Skeletal muscle cell (primary cell): ENCODE results near the gene AP2B1.

Experiments
- DNase-seq: peaks from one replicate; pipeline ENCODE4 v3.0.0-alpha.2; 2010; ENCODE audit warnings: low read depth
- H3K4me3 ChIP-seq: 2 replicates; pipeline ENCODE4 v1.5.1; 2011; ENCODE audit warnings: low read depth, mild to moderate bottlenecking, control low read depth, low read length, moderate library complexity

AP2B1 gene

GRCh38 chr17:35716897-35717465 is 129.9 kb downstream of the AP2B1 start:
- no peak for DNase-seq
- no peak overlapping the region for H3K4me3 ChIP-seq

DNA sequence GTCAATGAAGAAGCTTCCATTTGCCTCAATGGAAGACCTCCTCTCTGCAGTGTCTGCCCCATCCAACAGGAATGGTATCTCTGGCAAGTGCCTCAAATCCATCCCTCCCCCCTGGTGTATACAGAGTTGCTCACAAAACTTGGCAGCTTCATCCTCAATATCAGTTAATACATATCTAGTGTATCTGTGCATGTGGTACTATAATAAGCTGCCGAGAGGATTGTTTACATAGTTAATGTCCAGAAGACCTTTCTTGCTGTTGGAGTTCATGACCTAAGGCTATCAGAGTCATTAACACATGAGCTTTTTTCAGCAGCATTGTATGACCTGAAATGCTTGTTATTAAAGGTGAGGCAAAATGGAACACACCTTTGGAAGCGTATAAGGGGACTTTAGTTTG is 130.4 kb downstream of the AP2B1 start:
- no peak overlapping the region for H3K4me3 ChIP-seq
- DNase-seq, result no peak

GRCh38 chr17:35723735-35724134 is 136.6 kb downstream of the AP2B1 start:
- no peak for DNase-seq
- no peak overlapping the region for H3K4me3 ChIP-seq

DNA sequence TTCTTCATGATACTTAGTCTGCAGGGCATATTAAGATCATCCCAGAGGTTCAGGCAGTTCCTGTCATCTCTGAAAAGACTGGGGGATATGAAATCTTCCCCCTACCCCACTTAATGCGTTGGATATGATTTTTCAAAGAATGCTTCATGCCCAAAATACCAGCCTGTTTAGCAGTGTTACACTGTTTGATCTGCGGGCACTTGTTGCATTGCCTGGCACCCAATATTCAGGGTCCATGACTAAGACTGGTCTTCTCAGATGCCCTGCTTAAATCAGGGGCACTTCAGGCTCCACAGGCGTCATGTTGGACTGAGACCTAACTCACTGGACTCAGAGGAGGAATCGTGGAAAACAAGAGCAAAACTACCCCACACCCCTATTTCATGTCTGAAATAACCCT is 137.9 kb downstream of the AP2B1 start:
- no peak for DNase-seq
- H3K4me3 ChIP-seq, result no peak overlapping the region

DNA sequence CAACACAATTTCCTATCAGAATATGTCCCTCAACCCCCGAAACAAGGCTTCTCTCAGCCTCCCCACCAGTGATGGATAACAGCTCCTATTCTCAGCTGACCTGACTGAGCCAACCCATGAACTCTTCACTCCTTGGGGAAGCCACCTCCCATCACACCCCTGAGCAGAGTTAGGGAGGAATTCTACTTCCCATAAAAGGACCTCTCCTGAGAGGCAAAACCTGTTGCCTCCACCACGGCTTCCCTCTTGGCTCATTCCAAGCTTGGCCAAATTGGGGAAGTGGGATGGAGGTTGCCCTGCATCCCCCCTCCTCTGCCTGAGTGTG is 138.6 kb downstream of the AP2B1 start:
- no peak overlapping the region for H3K4me3 ChIP-seq
- no peak for DNase-seq

GRCh38 chr17:35726127-35726952 is 139.2 kb downstream of the AP2B1 start:
- DNase-seq, result peak; percentile 95
- H3K4me3 ChIP-seq, result no peak overlapping the region

DNA sequence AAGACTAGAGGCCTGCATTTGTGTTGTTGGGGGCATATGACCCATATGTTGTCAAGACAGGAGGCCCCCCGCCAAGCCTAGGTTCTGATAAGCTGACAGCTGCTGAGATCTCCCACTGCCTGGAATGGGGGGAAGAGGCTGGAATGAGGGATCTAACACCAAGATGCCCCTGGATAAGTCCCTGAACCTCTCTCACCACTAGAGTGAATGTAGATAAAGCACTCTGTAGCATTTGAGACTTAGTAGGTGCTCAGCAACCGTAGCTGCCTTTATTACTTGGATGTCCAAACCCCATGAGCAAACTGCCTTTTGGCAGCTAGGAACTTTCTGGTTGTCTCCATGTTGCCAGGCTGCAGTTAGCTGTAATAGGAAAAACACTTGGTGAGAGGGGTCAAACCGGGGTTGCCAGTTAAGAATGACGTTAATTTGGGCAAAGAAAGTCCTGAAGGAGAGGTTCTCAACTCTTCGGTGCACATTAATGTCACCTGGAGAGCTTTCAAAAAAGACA is 139.9 kb downstream of the AP2B1 start:
- no peak for DNase-seq
- H3K4me3 ChIP-seq, result no peak overlapping the region

- no peak overlapping the region for H3K4me3 ChIP-seq
- no peak for DNase-seq
Measured at GRCh38 chr17:35727635-35728034, 140.5 kb downstream of the AP2B1 start.

- no peak for DNase-seq
- no peak overlapping the region for H3K4me3 ChIP-seq
Measured at GRCh38 chr17:35728551-35728950, 141.4 kb downstream of the AP2B1 start.

GRCh38 chr17:35729405-35729833 is 142.3 kb downstream of the AP2B1 start:
- H3K4me3 ChIP-seq, result no peak overlapping the region
- DNase-seq, result no peak

GRCh38 chr17:35730400-35731005 is 143.4 kb downstream of the AP2B1 start:
- no peak overlapping the region for H3K4me3 ChIP-seq
- no peak for DNase-seq

DNA sequence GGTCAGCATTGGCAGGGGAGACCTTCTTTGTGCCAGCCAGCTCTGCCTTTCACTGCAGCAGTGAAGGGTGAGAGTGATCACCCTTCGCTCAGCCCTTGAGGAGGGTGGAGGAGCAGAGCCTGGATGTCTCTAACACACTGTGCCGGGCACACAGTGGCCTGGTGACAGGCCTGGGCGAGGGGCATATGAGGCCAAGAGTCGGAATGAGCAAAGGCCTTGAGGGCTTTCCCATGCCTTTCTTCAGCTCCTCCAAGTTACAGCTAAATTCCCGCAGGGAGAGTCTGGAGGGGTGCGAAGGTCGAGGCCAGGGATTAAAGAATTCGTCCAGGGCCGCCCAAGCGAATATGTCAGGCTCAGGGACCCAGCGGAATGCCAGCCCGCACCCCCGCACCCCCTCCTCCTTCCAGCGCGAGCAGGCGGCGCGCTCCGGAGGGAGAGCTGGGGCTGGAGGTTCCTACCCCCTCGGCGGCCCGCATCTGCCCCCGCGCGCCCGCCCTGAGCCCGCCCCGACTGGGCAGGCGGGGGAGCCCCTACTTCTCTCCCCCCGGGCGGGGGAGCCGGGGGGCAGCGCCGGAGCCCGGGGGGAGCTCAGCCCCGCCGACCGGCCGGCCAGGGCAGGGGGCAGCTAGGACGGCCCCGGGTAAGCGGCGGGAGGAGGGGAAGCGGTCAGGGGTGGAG is 144.3 kb downstream of the AP2B1 start, which contains the start of gene RASL10B:
RASL10B (plus strand) TSS at position 401 of the 678 bp plus-strand sequence. CDS start 3,546 bp downstream, outside the sequence.
- DNase-seq, result no peak
- peak within 1 kb of the TSS; percentile 60 for H3K4me3 ChIP-seq

GRCh38 chr17:35731917-35732805 is 145.0 kb downstream of the AP2B1 start:
- DNase-seq, result no peak
- peak overlapping the region; percentile 60 for H3K4me3 ChIP-seq

GRCh38 chr17:35732806-35733136 is 145.6 kb downstream of the AP2B1 start:
- no peak for DNase-seq
- no peak overlapping the region for H3K4me3 ChIP-seq

GRCh38 chr17:35733366-35733765 is 146.2 kb downstream of the AP2B1 start:
- no peak for DNase-seq
- no peak overlapping the region for H3K4me3 ChIP-seq

DNA sequence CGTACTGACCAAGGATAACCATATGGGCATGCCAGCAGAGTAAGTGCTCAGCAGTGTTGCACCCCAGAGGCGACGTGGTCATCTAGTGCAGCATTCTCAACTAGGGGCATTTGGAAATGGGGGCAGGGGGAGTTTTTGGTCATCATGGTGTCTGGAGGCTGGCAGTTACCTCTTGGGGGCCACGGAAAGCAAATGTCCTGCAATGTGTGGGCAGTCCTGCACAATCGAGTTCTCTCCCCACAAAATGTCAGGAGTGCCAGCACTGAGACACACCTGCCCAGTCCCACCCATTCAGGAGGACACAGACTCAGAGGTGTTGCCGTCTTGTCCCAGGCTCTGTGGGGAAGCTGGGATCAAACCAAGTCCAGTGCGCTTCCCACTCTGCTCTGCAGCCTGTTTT is 147.3 kb downstream of the AP2B1 start:
- DNase-seq, result no peak

DNA sequence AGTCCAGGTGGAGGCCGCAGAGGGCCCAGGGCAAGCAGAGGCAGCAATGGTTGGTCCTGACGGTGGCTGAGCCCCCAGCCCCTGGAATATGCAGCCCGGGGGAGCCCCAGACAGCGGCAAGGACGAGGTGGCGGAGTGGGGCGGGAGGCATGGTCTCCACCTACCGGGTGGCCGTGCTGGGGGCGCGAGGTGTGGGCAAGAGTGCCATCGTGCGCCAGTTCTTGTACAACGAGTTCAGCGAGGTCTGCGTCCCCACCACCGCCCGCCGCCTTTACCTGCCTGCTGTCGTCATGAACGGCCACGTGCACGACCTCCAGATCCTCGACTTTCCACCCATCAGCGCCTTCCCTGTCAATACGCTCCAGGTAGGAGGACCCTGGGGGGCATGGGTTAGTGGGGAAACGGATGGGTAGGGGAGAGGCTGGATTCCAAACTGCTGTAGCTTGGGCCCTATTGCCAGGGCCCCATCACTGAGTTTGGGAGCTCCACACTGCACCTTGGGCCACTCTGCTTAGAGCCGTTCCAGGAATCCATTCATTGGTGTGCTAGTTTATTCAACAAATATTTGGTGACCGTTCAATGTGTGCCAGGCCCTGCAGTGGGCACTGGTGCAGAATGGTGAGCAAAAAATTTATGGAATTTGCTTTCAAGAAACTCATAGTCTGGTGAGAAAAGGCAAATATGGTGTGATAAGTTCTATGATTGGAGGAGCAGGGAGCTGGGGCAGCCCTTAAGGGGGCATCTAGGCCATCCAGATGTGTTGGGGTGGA is 148.1 kb downstream of the AP2B1 start:
- no peak overlapping the region for H3K4me3 ChIP-seq
- no peak for DNase-seq

More for the DNA sequence above, 147.3 kb downstream of the AP2B1 start:
- no peak overlapping the region for H3K4me3 ChIP-seq

- no peak for DNase-seq
- no peak overlapping the region for H3K4me3 ChIP-seq
Measured at GRCh38 chr17:35736236-35736635, 149.1 kb downstream of the AP2B1 start.
